HepG2 (cell line): ENCODE measurements around the gene YPEL3.

ENCODE experiments used
- CEBPB ChIP-seq: IDR thresholded peaks from 2 replicates; pipeline ENCODE4 v1.6.1; 2011; ENCODE audit warnings: low read depth, low read length, improper control_type of control experiment, borderline replicate concordance
- CHD4 ChIP-seq: fragments of 200-600 bp; sonication (generic); IDR thresholded peaks from 2 replicates; pipeline ENCODE4 v1.7.0; 2017; ENCODE audit warnings: mild to moderate bottlenecking, low read length, borderline replicate concordance
- CTCF ChIP-seq: sonication (generic); formaldehyde crosslinking; IDR thresholded peaks from 2 replicates; pipeline ENCODE4 v1.5.0; 2020; ENCODE audit warnings: mild to moderate bottlenecking, missing genetic modification reagents, moderate library complexity
- HOXA3 ChIP-seq: sonication (generic); formaldehyde crosslinking; IDR thresholded peaks from 2 replicates; pipeline ENCODE4 v1.5.0; 2020; ENCODE audit warnings: missing genetic modification reagents
- RBM39 ChIP-seq: fragments of 200-400 bp; formaldehyde crosslinking; IDR thresholded peaks from one replicate; pipeline ENCODE4 v1.6.1; 2018; ENCODE audit warnings: antibody characterized with exemption, mild to moderate bottlenecking, low read depth, low read length; ENCODE audit not compliant: poor library complexity, severe bottlenecking
- SRF ChIP-seq: IDR thresholded peaks from 2 replicates; pipeline ENCODE4 v1.6.1; 2011; ENCODE audit warnings: mild to moderate bottlenecking, low read depth, low read length, moderate library complexity
- TEAD2 ChIP-seq: sonication (generic); formaldehyde crosslinking; IDR thresholded peaks from 2 replicates; pipeline ENCODE4 v1.9.0; 2021; ENCODE audit warnings: missing genetic modification reagents
- ZBTB33 ChIP-seq: sonication (generic); formaldehyde crosslinking; IDR thresholded peaks from 2 replicates; pipeline ENCODE4 v1.4.0; 2020; ENCODE audit warnings: missing genetic modification reagents
- ZBTB49 ChIP-seq: sonication (generic); formaldehyde crosslinking; IDR thresholded peaks from 2 replicates; pipeline ENCODE4 v1.4.0; 2020; ENCODE audit warnings: missing genetic modification reagents, borderline replicate concordance
- ZNF331 ChIP-seq: sonication (generic); formaldehyde crosslinking; IDR thresholded peaks from 2 replicates; pipeline ENCODE4 v1.4.0; 2020; ENCODE audit warnings: missing genetic modification reagents
- ZNF652 ChIP-seq: IDR thresholded peaks from 2 replicates; pipeline ENCODE4 v1.6.1; 2016; ENCODE audit warnings: low read depth, borderline replicate concordance

- TF ChIP-seq ZNF331 = no peak
- TF ChIP-seq RBM39 = no peak
- TF ChIP-seq CHD4 = no peak
- TF ChIP-seq SRF = no peak
- no peak for TF ChIP-seq ZBTB33 (CRISPR knock-in tag)
- no peak for TF ChIP-seq TEAD2 (CRISPR knock-in tag)
- TF ChIP-seq CEBPB = no peak
- TF ChIP-seq ZBTB49 (CRISPR knock-in tag) = no peak
- no peak for TF ChIP-seq HOXA3 (CRISPR knock-in tag)
- no peak for TF ChIP-seq CTCF (CRISPR knock-in tag)
- TF ChIP-seq ZNF652 (CRISPR knock-in tag) = no peak
Measured at GRCh38 chr16:30067584-30067916, 28.5 kb downstream of the YPEL3 start.
